Testis (tissue), 3 donors: ENCODE results near the gene CHCHD10. TPM values are rescaled to one million over a fixed set of nuclear protein-coding genes. Genes with fewer than 3 reads are reported as not detected.

Experiments used
- DNase-seq: peaks from one replicate; pipeline ENCODE4 v3.0.0-alpha.2; 2019
- H3K27ac ChIP-seq, 2 donors: fragments of 200-600 bp; sonication (generic); one replicate each; pipeline ENCODE4 v1.5.1; 2019
- H3K27me3 ChIP-seq: fragments of 200-600 bp; sonication (generic); one replicate; pipeline ENCODE4 v1.5.1; 2019
- H3K36me3 ChIP-seq: fragments of 200-600 bp; sonication (generic); one replicate; pipeline ENCODE4 v1.5.1; 2017; ENCODE audit warnings: low read depth; ENCODE audit errors: missing control alignments
- H3K4me1 ChIP-seq: fragments of 200-600 bp; sonication (generic); one replicate; pipeline ENCODE4 v1.5.1; 2019
- H3K4me3 ChIP-seq, 2 donors: fragments of 200-600 bp; sonication (generic); one replicate each; pipeline ENCODE4 v1.5.1; 2017 to 2019
- H3K9me3 ChIP-seq: fragments of 200-600 bp; sonication (generic); one replicate; pipeline ENCODE4 v1.5.1; 2017
- CTCF ChIP-seq, 3 experiments: fragments of 450-650 bp in 2 of 3; fragments of 200-600 bp in 1 of 3; sonication (generic) in 1 of 3; IDR thresholded peaks; one replicate each; pipeline ENCODE4 v1.5.1; 2016 to 2019; ENCODE audit warnings: antibody characterized with exemption in 3 of 3, mild to moderate bottlenecking in 2 of 3, moderate library complexity in 1 of 3
- POLR2A ChIP-seq: fragments of 450-650 bp; IDR thresholded peaks from one replicate; pipeline ENCODE4 v1.6.1; 2017; ENCODE audit warnings: antibody characterized with exemption, mild to moderate bottlenecking, moderate library complexity
- WGBS, 2 donors: methylation state at CpG; one replicate each; pipeline ENCODE4 v1.1.5; 2018; 5-methylcytosine and 5-hydroxymethylcytosine counted together
- intact Hi-C: fragments of 100-400 bp; cut with DNase I; formaldehyde crosslinking; loops from one replicate; pipeline ENCODE4 v1.15.1; 2023; ENCODE audit warnings: low total_unique reads
- polyA plus RNA-seq: library from polyadenylated mRNA; stranded (reverse); fragments of 350-450 nt; fragmentation: Illumina TruSeq; extraction: RNeasy Lipid Tissue Mini Kit (QIAGEN cat#74804); gene quantifications from one replicate; pipeline ENCODE4 v1.2.3, GENCODE V29; 2014; ENCODE audit warnings: low read depth, low replicate concordance; ENCODE audit not compliant: insufficient read depth
- total RNA-seq, 2 donors: library from RNA; depleted of rRNA; stranded (reverse); fragments of >200 nt; gene quantifications; one replicate each; pipeline ENCODE4 v1.2.3, GENCODE V29; 2016

CHCHD10 gene
- total and polyA plus RNA-seq, 3 donors from 2014 or later, result 24.0 to 74.8 (median 30.2) TPM

- TF ChIP-seq POLR2A, result no peak
- TF ChIP-seq CTCF (IDR thresholded peaks at IDR 0.05), result no peak
- H3K27me3 ChIP-seq, result no peaks in the 10 kb centered on the region
- peaks cover 5% of the 10 kb centered on the region for H3K4me1 ChIP-seq
- H3K9me3 ChIP-seq, result no peaks in the 10 kb centered on the region
- WGBS, 2 donors, result 75 to 79% methylated on average over 2 of the region's 2 CpGs
- no peak for DNase-seq
- H3K4me3 ChIP-seq, result no peak overlapping the region
- no peaks in the 10 kb centered on the region for H3K36me3 ChIP-seq
- H3K27ac ChIP-seq, result no peak overlapping the region
- intact Hi-C loops, result no loop called here
These were observed 14.4 kb downstream of the CHCHD10 start for GRCh38 chr22:23753385-23753784.

GRCh38 chr22:23752750-23753149, 15.0 kb downstream of the CHCHD10 start:
- TF ChIP-seq CTCF (IDR thresholded peaks at IDR 0.05) (no peak), POLR2A (no peak)
- intact Hi-C loops, result no loop called here
- 92 to 95% methylated on average over 16 of the region's 16 CpGs for WGBS, 2 donors
- Histone ChIP-seq H3K4me3 (no peak overlapping the region), H3K4me1 (peaks cover 5% of the 10 kb centered on the region), H3K27me3 (no peaks in the 10 kb centered on the region), H3K27ac (no peak overlapping the region), H3K9me3 (no peaks in the 10 kb centered on the region), H3K36me3 (no peaks in the 10 kb centered on the region)
- no peak for DNase-seq

GRCh38 chr22:23752090-23752691, 15.6 kb downstream of the CHCHD10 start:
- Histone ChIP-seq H3K9me3 (no peaks in the 10 kb centered on the region), H3K4me1 (peaks cover 5% of the 10 kb centered on the region), H3K36me3 (no peaks in the 10 kb centered on the region), H3K27ac (no peak overlapping the region), H3K27me3 (no peaks in the 10 kb centered on the region), H3K4me3 (no peak overlapping the region)
- DNase-seq, result no peak
- intact Hi-C loops, result no loop called here
- WGBS, 2 donors, result 79 to 86% methylated on average over 4 to 9 of the region's 9 CpGs
- TF ChIP-seq CTCF (IDR thresholded peaks at IDR 0.05) (no peak), POLR2A (no peak)

GRCh38 chr22:23751441-23751996, 16.3 kb downstream of the CHCHD10 start:
- WGBS, 2 donors, result 25 to 38% methylated on average over 16 to 22 of the region's 22 CpGs
- no peaks in the 10 kb centered on the region for H3K36me3 ChIP-seq
- TF ChIP-seq CTCF (IDR thresholded peaks at IDR 0.05) (no peak), POLR2A (no peak)
- peaks cover 5% of the 10 kb centered on the region for H3K4me1 ChIP-seq
- peak; percentile 62 for DNase-seq
- peak overlapping the region; percentile 60 to 88 for H3K27ac ChIP-seq
- peak overlapping the region; percentile 64 to 81 for H3K4me3 ChIP-seq
- H3K27me3 ChIP-seq, result no peaks in the 10 kb centered on the region
- intact Hi-C loops, result no loop called here
- H3K9me3 ChIP-seq, result no peaks in the 10 kb centered on the region
